Esophagus muscularis mucosa (tissue), 4 donors: ENCODE data around the gene EVL. TPM values are rescaled to one million over a fixed set of nuclear protein-coding genes. Genes with fewer than 3 reads are reported as not detected.

Source experiments
- DNase-seq: peaks from one replicate; pipeline ENCODE4 v3.0.0-alpha.2; 2017; ENCODE audit errors: extremely low spot score
- H3K27ac ChIP-seq, 4 donors: fragments of 200-600 bp; sonication (generic); replicated peaks in 1 of 4; 1 replicate in 3 of 4; 2 replicates in 1 of 4; pipeline ENCODE4 v1.5.1; 2016 to 2019; ENCODE audit warnings: mild to moderate bottlenecking in 1 of 4
- H3K27me3 ChIP-seq, 4 donors: fragments of 200-600 bp; sonication (generic); one replicate each; pipeline versions ENCODE4 v1.5.1 to v1.6.0; 2016 to 2019
- H3K36me3 ChIP-seq, 4 donors: fragments of 200-600 bp; sonication (generic); one replicate each; pipeline ENCODE4 v1.5.1; 2016 to 2019
- H3K4me1 ChIP-seq, 4 donors: fragments of 200-600 bp; sonication (generic); one replicate each; pipeline ENCODE4 v1.5.1; 2016 to 2019
- H3K4me3 ChIP-seq, 4 donors: fragments of 200-600 bp; sonication (generic); 1 replicate in 2 of 4; 2 replicates in 2 of 4; pipeline ENCODE4 v1.5.1; 2016 to 2019; ENCODE audit warnings: mild to moderate bottlenecking in 4 of 4, moderate library complexity in 1 of 4
- H3K9me3 ChIP-seq, 4 donors: fragments of 200-600 bp; sonication (generic); 1 replicate in 3 of 4; 2 replicates in 1 of 4; pipeline ENCODE4 v1.5.1; 2016 to 2019
- EP300 ChIP-seq: sonication (generic); formaldehyde crosslinking; IDR thresholded peaks from one replicate; pipeline ENCODE4 v1.6.1; 2017; ENCODE audit warnings: antibody characterized with exemption
- POLR2A ChIP-seq: fragments of 450-650 bp; IDR thresholded peaks from one replicate; pipeline ENCODE4 v1.6.1; 2017; ENCODE audit warnings: antibody characterized with exemption, moderate library complexity, mild to moderate bottlenecking, low read depth
- POLR2AphosphoS5 ChIP-seq, 2 donors: sonication (generic); formaldehyde crosslinking; IDR thresholded peaks; one replicate each; pipeline ENCODE4 v1.6.1; 2017; ENCODE audit warnings: antibody characterized with exemption in 2 of 2
- WGBS: methylation state at CpG from one replicate; pipeline ENCODE4 v1.1.5; 2018; 5-methylcytosine and 5-hydroxymethylcytosine counted together
- intact Hi-C: fragments of 100-400 bp; cut with DNase I; formaldehyde crosslinking; loops from one replicate; pipeline ENCODE4 v1.15.1; 2023
- total RNA-seq, 4 donors: library from RNA; depleted of rRNA; stranded (reverse); fragments of >200 nt; gene quantifications; one replicate each; pipeline versions ENCODE4 v1.1.0 to v1.2.1, GENCODE V29; 2016
- TF ChIP-seq, protein P1 (sequence below), 3 experiments: fragments of 200-600 bp in 2 of 3; fragments of 450-650 bp in 1 of 3; sonication (generic) in 2 of 3; IDR thresholded peaks; one replicate each; pipeline ENCODE4 v1.5.1; 2017 to 2019; ENCODE audit warnings: antibody characterized with exemption in 3 of 3, mild to moderate bottlenecking in 2 of 3, moderate library complexity in 1 of 3

EVL gene
- total RNA-seq, 4 donors from 2014 or later: 27.0 to 43.9 (median 37.3) TPM

- Histone ChIP-seq H3K9me3 (no peaks in the 10 kb centered on the region), H3K27me3 (no peaks in the 10 kb centered on the region), H3K27ac (peak overlapping the region in 2 of 4 donors; percentile 20 to 26), H3K4me3 (no peak overlapping the region), H3K4me1 (peaks cover 0 to 31% (median 18%) of the 10 kb centered on the region in 4 donors), H3K36me3 (no peaks in the 10 kb centered on the region)
- no peak for DNase-seq
- TF ChIP-seq POLR2A (no peak), POLR2AphosphoS5 (IDR thresholded peaks at IDR 0.05) (peak in 1 of 2 donors; percentile 12), EP300 (no peak)
- TF ChIP-seq, protein P1, sequence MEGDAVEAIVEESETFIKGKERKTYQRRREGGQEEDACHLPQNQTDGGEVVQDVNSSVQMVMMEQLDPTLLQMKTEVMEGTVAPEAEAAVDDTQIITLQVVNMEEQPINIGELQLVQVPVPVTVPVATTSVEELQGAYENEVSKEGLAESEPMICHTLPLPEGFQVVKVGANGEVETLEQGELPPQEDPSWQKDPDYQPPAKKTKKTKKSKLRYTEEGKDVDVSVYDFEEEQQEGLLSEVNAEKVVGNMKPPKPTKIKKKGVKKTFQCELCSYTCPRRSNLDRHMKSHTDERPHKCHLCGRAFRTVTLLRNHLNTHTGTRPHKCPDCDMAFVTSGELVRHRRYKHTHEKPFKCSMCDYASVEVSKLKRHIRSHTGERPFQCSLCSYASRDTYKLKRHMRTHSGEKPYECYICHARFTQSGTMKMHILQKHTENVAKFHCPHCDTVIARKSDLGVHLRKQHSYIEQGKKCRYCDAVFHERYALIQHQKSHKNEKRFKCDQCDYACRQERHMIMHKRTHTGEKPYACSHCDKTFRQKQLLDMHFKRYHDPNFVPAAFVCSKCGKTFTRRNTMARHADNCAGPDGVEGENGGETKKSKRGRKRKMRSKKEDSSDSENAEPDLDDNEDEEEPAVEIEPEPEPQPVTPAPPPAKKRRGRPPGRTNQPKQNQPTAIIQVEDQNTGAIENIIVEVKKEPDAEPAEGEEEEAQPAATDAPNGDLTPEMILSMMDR (IDR thresholded peaks at IDR 0.05): no peak
- WGBS: 72% methylated on average over 2 of the region's 2 CpGs
- intact Hi-C loops: no loop called here
Observed at GRCh38 chr14:100049220-100049619, 16.0 kb upstream of the EVL start.

- Histone ChIP-seq H3K27ac (no peak overlapping the region), H3K9me3 (no peaks in the 10 kb centered on the region), H3K4me1 (peaks cover 0 to 23% (median 8%) of the 10 kb centered on the region in 4 donors), H3K27me3 (no peaks in the 10 kb centered on the region), H3K36me3 (no peaks in the 10 kb centered on the region), H3K4me3 (no peak overlapping the region)
- WGBS: 82% methylated on average over 2 of the region's 2 CpGs
- TF ChIP-seq, protein P1 (IDR thresholded peaks at IDR 0.05): no peak
- no peak for TF ChIP-seq EP300
- no peak for DNase-seq
- intact Hi-C loops: no loop called here
Observed at GRCh38 chr14:100051103-100051502, 14.1 kb upstream of the EVL start.

DNA sequence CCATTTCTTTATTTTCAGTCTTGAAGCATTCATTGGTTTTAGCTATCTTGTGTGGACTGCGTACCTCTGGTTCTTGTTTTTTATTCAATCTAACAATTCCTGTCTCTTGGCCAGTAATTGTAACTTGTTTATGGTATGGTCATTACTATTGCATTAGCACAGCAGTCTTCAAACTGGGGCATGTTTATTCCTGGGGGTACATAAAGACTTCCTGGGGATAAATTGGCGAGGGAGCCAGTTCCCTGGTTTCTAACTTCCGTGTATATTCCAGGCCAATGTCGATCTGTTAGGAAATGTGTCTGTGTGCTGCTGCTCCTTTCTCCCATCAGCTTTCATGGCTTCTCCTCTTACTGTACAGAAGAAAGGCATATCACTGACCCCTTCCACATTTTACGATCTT, 13.7 kb upstream of the EVL start:
- no peak overlapping the region for H3K4me3 ChIP-seq
- H3K9me3 ChIP-seq: no peaks in the 10 kb centered on the region
- H3K36me3 ChIP-seq: no peaks in the 10 kb centered on the region
- no peak overlapping the region for H3K27ac ChIP-seq
- intact Hi-C loops: no loop called here
- no peak for DNase-seq
- WGBS: 78% methylated on average over 5 of the region's 5 CpGs
- H3K4me1 ChIP-seq: peaks cover 0 to 23% (median 8%) of the 10 kb centered on the region in 4 donors
- no peaks in the 10 kb centered on the region for H3K27me3 ChIP-seq
- TF ChIP-seq, protein P1 (IDR thresholded peaks at IDR 0.05): no peak
- TF ChIP-seq EP300 (no peak), POLR2AphosphoS5 (IDR thresholded peaks at IDR 0.05) (no peak), POLR2A (no peak)

- Histone ChIP-seq H3K27me3 (no peaks in the 10 kb centered on the region), H3K4me3 (no peak overlapping the region), H3K4me1 (peaks cover 0 to 23% (median 17%) of the 10 kb centered on the region in 4 donors), H3K36me3 (no peaks in the 10 kb centered on the region), H3K27ac (no peak overlapping the region), H3K9me3 (no peaks in the 10 kb centered on the region)
- TF ChIP-seq POLR2A: no peak
- intact Hi-C loops: no loop called here
- DNase-seq: no peak
- 63% methylated on average over 2 of the region's 2 CpGs for WGBS
Observed at GRCh38 chr14:100052819-100053218, 12.4 kb upstream of the EVL start.

- Histone ChIP-seq H3K4me1 (peaks cover 7 to 18% (median 12%) of the 10 kb centered on the region in 4 donors), H3K27me3 (no peaks in the 10 kb centered on the region), H3K9me3 (no peaks in the 10 kb centered on the region), H3K36me3 (no peaks in the 10 kb centered on the region), H3K4me3 (no peak overlapping the region), H3K27ac (no peak overlapping the region)
- DNase-seq: no peak
- intact Hi-C loops: no loop called here
- TF ChIP-seq POLR2AphosphoS5 (IDR thresholded peaks at IDR 0.05) (no peak), POLR2A (no peak), EP300 (no peak)
- TF ChIP-seq, protein P1 (IDR thresholded peaks at IDR 0.05): no peak
- WGBS: 94% methylated on average over 13 of the region's 13 CpGs
Observed at GRCh38 chr14:100054316-100055075, 10.7 kb upstream of the EVL start.
